Inferior parietal cortex (tissue), 1 donor: ENCODE data around the gene COL24A1.
"Not testable (repeated sequence)": the region's sequence is repeated elsewhere in the genome, so short reads cannot be mapped to it uniquely, and the experiment has no call there.

ENCODE experiments used
- DNase-seq: peaks from one replicate; pipeline ENCODE4 v3.0.0-alpha.2; 2016; ENCODE audit errors: extremely low spot score

The COL24A1 gene

DNA sequence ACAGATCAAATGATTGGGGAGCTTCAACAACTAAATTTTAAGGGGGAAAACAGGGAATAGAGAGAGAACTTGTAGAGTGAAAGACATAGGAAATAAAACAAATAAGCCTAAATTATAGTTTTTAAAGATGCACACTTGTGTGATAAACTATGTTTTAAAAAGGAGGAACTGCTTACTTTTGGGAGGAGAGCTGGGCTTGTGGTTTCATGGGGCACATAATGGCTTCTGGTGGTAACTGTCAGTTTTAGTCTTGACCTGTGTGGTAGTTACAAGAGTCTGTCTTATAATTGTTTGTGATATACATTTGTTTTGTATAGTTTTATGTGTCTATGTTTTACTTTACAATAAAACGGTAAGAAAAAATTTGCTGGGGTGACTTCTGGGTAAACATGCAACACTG lies 165.3 kb downstream of the COL24A1 start:
- no peak for DNase-seq

DNA sequence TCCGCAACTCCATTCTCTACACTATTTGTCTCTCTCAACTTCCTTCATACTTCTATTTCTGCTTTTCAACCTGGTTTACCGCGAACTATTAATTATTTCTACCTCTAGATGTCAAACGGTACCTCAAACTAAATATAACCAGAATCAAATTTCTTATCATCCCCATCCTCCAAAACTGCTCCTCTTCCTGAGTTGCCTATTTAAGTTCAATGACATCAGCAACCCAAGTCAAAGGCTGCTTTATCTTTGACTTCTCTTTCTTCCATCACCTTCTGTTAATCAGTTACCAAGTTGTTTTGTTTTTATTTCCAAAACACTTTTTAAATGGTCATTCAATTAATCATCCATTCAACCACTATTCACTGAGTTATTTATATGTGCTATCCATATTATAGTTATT lies 171.9 kb downstream of the COL24A1 start:
- no peak for DNase-seq

DNA sequence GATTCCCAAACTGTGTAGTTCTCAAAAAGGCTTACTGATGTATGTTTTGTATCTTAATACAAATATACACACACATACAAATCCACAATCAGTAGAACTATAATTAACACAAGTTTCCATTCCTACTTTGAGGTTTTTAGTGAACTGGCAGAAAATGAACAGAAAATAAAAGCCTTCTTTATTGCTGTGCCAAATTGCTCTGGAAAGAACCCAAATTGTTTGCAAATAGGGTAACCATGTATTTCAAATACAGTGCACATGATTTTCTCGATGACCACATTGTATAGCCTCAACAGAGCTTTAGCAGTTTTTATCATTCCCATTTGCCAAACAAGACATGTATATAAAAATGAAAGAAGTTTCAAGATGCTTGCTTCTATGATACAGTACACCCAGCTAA lies 173.3 kb downstream of the COL24A1 start:
- DNase-seq = peak; percentile 14

DNA sequence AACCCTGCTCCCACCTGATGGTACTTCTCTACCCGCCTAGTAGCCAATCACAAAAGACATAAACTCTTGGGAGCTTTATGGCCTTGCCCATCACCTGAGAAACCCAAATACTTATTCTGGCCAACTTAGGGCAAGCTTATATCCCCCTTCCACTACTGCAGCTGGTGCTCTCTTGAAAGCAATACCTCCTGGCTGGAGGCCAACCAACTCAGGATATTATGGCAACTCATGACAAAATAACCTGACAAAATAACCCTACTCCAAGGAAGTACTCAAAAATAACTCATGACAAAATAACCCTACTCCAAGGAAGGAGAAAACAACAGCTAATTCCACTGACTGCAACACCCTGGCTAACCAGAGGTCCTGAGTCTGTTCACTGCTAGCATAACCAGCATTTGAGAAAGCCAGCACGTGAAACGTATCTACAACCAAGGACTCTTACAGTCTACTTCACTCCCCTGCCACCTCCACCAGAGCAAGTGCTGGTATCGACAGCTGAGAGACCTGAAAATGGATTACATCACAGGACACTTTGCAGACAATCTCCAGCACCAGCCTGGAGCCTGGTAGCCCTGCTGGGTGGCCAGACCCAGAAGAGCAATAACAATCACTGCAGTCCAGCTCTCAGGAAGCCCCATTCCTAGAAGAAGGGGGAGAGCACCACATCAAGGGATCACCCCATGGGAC lies 179.9 kb downstream of the COL24A1 start:
- no peak for DNase-seq

GRCh38 chr1:85975912-85976371 lies 180.6 kb downstream of the COL24A1 start:
- no peak for DNase-seq

- DNase-seq = no peak
These were observed 194.1 kb downstream of the COL24A1 start for GRCh38 chr1:85962457-85962856.

DNA sequence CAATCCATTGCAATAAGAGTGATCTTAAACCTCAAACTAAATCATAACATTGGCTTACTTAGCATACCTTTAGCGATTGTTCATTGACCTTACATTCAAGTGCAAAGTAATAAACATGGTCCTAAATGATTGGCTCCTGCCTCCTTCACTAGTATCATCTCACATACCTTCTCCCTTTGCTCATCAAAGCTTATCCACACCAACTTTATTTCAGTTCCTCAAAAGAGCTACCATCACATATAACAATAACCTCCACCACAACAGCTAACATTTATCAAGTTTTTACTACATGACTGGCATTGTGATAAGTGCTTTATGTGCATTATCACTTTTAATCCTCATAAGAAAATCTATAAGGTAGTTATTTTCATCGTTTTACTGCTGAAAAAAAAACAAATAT lies 198.8 kb downstream of the COL24A1 start:
- no peak for DNase-seq

- not testable (repeated sequence) for DNase-seq
These were observed 201.4 kb downstream of the COL24A1 start for GRCh38 chr1:85955218-85955617.

GRCh38 chr1:85952460-85952859 lies 204.1 kb downstream of the COL24A1 start:
- no peak for DNase-seq

DNA sequence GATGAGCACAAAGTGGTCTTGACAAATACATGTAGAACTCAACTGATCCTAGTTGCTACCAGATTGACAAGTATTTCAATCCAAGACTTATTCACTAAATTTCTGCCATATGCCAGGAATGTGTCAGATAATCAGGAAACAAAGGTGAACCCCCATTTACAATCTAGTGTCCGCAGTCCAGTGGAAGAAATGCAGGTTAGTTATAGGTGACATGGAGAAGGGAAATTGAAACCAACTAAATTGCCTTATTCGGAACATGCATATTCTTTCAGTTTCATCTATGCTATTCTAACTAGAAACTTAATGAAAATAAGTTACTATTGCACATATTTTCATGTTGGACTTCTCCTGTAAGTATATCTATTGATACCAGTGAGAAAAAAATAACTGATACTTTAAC lies 209.4 kb downstream of the COL24A1 start:
- no peak for DNase-seq

- no peak for DNase-seq
These were observed 212.6 kb downstream of the COL24A1 start for GRCh38 chr1:85943945-85944344.

GRCh38 chr1:85943526-85943925 lies 213.0 kb downstream of the COL24A1 start:
- no peak for DNase-seq

DNA sequence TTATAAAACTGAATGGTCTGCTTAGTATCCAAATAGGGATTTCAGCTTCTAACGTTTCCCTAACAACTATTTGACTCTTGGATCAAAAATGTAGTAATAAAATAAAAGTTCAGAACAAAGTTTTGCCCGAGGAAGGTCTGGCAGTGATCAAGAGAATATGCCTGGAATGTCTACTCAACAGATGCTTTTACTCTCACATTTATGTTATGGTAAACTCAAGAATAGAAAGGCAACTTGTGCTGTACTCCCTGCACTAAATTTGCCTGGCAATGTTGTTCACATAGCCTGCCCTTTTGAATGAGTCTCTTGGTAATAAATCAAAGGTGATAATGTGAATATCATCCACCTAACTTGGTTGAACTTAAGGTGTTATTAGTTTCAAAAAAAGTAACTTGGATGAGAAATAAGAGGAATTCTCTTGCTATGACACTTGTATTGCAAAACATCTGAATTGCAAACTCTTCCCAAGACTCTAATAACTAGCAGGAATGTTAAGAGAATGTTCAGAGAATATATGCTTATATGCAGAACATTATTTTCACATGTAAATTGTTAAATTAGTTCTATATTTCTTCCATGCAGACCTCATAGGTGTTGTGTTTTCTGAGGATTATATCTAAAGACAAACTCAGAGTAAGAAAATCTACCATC lies 215.8 kb downstream of the COL24A1 start:
- DNase-seq = no peak

DNA sequence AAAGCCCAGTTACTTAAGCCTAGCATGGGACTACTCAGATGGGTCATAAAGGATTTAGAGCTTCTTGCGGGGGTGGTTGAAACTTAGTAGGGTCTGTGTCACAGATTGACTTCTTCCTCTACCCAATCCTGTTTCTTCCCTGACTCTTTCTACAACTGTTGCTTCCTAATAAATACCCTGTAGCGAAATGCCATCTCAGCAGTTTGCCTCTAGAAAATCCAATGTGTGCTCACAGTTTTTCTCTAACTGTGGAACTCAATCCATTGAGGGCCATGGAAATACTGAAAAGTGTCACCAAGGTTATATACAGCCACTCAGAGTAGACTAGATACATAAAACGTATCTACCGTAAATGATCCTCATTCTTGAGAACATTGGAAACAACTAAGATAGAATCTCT lies 217.7 kb downstream of the COL24A1 start:
- no peak for DNase-seq

DNA sequence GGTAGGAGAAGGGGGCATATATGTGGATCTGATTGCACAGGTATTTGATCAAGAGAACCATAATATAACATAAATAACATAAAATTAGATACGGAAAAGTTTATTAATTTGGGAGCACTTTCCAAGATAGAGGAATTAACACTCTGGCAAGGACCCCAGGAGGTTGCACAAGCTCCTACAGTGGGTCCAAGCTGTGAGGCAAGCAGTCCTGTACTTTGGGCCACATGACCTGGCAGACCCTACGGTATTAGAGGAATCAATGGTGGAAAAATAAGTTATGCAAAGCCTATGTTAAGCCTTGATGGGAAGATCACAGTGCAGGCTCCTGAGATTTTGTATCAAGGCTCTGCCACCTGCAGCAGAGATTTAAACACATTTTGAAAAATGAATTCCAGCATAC lies 220.1 kb downstream of the COL24A1 start:
- DNase-seq = no peak

- no peak for DNase-seq
These were observed 220.5 kb downstream of the COL24A1 start for GRCh38 chr1:85936057-85936456.

GRCh38 chr1:85935234-85935633 lies 221.3 kb downstream of the COL24A1 start:
- DNase-seq = no peak

GRCh38 chr1:85934516-85934915 lies 222.1 kb downstream of the COL24A1 start:
- DNase-seq = no peak

- DNase-seq = no peak
These were observed 222.6 kb downstream of the COL24A1 start for GRCh38 chr1:85933961-85934360.

GRCh38 chr1:85911742-85912141 lies 244.8 kb downstream of the COL24A1 start:
- no peak for DNase-seq

DNA sequence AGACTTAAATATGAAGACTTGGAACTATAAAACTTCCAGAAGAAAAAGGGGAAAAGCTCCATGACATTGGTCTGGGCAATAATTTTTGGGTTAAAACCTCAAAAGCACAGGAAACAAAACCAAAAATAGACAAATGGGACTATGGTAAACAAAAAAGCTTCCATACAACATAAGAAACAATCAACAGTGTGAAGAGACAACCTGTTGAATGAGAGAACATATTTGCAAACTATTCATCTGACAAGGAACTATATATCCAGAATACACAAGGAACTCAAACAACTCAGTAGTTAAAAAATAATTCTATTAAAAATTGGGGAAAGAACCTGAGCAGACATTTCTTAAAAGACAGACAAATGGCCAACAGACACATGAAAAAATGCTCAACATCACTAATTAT lies 255.7 kb downstream of the COL24A1 start:
- no peak for DNase-seq

- no peak for DNase-seq
These were observed 257.7 kb downstream of the COL24A1 start for GRCh38 chr1:85898861-85899260.

GRCh38 chr1:85894651-85895050 lies 261.9 kb downstream of the COL24A1 start:
- DNase-seq = no peak

DNA sequence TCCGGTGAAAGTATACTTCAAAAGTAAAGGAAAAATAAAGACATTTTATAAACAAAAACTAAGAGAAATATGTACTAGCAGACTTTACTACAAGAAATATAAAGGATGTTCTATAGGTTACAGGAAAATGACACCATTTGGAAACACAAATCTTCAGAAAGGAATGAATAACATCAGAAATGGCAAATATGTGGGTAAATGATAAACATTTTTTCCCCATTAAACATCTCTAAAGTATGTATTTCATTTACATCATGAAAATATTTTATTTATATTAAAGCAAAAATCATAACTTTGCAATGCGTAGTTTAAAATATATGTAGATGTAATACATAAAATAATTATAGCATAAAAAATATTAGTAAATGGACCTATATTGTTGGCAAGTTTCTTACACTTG lies 264.2 kb downstream of the COL24A1 start:
- no peak for DNase-seq
